GM19452 (cell line): ENCODE data around the gene P2RX3.

Experiments used
- ATAC-seq: cut with Tn5 transposase; IDR thresholded peaks from one replicate; pipeline ENCODE4 v1.9.1; 2021; ENCODE audit not compliant: unreplicated experiment

Gene P2RX3

DNA sequence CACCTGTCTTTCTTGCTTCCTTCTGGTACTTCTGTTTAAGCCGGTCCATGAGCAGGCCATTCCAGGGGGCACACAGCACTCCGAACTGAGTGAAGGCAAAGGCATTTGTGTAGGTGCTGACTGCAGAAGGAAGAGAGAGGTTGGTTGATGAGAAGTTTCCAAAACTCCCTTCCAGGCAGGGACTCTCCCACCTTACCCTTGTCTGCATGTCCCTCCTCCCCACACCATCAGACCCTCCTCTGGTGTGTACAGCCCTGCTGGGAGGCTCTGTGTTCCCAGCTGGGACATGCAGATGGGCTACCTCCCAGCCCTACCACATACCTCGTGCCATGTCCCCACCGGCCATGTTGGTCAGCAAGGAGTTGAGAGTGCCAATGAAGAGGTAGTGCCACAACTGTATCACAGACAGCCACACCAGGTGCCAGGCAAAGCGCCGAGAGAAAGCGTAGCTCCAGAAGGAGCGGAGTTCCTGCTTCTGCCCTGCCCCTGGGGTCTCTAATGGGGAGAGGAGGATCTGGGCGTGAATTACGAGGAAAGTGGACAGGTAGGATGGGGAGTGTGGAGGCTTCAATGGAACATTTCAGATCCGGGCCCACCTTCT, 76.6 kb downstream of the P2RX3 start:
- no peak for ATAC-seq

DNA sequence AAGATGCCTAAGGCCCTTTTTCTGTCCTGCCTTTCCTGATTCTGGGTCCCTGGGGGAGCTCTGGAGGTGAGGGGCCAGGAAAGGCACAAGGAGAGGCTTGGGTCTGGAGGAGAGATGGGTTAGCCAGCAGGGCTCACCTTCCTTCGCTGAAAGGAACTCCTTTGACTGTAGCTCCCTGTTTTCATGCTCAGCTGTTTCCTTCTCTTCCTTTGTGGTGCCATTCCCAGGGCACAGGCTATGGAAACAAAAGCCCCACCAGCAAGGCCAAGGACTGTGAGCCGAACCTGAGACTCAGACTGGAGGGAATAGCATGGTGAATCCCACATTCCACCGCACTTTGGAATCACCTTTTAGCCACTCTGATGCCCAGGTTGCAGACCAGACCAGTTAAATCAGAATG, 78.3 kb downstream of the P2RX3 start:
- ATAC-seq = no peak

DNA sequence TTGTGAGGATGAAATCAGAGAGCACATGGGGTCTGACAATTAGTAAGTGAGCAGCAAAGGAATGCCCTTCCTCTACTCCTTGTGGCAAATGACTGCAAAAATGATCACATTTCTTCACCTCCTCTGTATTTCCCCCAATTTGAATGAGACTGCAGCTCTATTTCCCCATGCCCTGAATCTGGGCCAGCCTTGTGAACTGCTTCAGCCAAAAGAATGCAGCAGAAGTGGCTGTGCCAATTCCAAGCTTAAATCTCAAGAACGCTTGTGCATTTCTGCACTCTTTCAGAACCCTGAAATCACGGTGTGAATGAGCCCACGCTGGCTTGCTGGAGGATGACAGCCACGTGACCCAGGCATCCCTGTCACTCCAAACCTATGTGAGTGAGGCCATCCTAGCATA, 78.9 kb downstream of the P2RX3 start:
- ATAC-seq = no peak

DNA sequence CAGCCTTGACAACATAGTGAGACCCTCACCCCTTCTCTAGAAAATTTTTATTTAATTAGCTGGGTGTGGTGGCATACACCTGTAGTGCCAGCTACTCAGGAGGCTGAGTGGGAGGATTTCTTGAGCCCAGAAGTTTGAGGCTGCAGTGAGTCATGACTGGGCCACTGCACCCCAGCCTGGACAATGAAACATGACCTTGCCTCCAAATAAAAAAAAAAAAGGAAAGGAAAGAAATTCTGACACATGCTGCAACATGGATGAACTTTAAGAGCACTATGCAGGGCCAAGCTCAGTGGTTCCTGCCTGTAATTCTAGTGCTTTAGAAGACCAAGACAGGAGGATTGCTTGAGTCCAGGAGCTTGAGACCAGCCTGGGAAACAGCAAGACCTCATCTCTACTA, 80.0 kb downstream of the P2RX3 start:
- no peak for ATAC-seq

DNA sequence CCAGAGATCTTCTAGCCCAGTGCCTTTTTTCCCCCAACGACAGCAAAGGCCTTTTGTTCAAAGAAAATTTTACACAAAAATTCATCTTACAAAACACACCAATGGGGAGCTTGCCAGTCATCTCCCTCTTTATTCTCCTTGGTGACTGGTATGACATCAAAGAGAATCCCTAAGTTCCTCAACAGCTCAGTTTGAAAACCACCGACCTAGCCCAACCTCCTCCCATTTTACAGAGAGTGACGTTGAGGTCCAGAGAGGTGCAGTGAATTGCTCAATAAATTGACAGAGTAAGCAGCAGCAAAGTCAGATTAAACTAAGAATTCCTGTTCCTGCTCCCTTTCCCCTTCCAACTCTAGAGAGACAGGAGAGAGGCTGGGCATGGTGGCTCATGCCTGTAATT, 81.0 kb downstream of the P2RX3 start:
- ATAC-seq = no peak

DNA sequence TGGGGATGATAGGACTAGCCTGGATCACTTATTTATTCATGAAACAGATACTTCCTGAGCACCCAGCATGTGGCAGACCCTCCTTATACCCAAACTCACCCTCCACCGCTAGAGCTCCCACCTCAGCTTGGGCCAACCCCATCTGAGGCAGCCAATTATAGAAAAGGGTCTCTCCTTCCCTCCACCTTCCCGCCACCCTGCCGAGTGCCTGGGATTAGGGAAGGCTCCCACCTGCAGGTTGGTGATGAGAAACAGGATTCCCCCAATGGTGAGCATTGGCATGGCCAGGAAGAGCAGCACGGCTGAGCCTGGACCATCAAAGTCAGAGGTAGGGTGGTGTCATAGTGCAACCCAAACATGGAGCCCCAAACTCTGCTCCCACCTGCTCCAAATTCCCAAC, 82.9 kb downstream of the P2RX3 start:
- ATAC-seq = no peak

DNA sequence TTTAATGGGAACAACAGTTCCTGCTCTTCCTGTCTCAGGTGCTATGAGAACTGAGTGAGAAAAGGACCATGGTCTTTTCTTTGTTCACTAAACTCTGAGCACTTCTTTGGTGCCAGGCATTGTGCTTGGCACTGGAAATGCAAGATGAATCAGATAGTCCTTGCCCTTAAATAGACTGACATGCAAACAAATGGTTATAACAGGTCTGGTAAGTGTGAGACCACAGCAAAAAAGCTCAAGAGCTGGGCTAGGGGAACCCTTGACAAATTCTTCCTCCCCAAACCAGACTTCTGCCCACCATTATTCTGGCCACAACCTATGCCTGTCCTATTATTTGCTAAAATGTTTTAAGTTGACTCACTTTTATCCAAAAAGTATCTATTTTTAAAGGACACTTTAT, 83.7 kb downstream of the P2RX3 start:
- no peak for ATAC-seq
